NCI-H187 (cell line): Measurements from ENCODE around the gene AFAP1.

Source experiments
- DNase-seq, 2 experiments: peaks; one replicate each; lab custom pipeline; 2025; lab: John Stamatoyannopoulos, UW

Gene AFAP1

GRCh38 chr4:7968262-7968896 is 28.7 kb upstream of the AFAP1 start:
- no peak for DNase-seq

DNA sequence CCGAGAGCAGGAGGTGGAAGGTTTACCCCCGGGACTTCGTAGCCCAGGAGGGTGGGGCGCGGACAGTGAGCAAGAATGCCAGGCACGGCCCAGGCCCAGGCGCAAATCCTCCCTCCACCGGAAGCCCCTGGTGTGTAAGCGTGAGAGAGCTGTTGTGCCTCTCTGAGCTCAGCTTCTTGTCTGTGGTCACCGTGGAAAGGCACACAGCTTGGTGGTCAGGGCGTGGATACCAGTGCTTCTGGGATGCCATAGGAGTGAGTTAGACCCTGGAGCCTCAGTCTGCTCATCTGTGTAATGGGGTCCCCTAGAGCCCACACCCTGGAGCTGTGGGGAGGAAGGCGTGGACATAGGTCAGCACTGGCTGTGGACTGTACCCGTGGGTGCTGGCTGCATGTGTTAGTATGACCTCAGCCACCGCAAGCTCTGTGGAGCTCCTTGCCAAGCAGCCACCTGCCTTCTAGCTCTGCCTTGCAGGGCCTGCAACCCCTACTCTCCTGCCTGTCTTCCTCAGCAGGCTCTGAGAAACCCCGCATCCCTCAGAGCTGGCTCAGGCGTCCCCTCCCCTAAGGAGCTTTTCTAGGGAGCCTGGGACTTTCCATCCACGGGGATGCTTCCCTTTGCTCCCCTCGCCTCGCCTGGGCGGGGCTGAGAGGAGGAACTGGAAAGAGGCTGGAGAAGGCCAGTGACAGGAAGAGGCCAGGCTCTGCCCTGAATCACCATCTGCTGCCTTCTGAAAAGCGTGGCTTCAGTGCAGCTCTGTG is 28.0 kb upstream of the AFAP1 start:
- no peak for DNase-seq

DNA sequence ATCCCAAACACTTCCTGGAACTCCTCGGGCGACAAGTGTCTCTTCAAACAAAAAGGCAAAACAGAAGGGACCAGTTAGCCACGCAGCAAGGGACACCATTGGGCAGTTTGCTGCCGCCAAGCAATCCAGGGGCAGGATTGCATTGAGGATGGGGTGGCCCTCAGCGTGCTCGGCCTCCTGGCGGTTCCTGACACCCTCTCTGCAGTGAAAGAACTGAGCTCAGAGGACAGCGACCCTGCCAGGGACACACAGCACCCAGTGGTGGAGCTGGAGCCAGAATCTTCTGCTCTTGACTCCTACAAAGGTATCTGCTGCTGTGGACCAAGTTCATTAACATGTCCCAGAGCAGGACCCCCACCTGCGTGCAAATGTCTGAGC is 27.4 kb upstream of the AFAP1 start:
- DNase-seq: no peak

DNA sequence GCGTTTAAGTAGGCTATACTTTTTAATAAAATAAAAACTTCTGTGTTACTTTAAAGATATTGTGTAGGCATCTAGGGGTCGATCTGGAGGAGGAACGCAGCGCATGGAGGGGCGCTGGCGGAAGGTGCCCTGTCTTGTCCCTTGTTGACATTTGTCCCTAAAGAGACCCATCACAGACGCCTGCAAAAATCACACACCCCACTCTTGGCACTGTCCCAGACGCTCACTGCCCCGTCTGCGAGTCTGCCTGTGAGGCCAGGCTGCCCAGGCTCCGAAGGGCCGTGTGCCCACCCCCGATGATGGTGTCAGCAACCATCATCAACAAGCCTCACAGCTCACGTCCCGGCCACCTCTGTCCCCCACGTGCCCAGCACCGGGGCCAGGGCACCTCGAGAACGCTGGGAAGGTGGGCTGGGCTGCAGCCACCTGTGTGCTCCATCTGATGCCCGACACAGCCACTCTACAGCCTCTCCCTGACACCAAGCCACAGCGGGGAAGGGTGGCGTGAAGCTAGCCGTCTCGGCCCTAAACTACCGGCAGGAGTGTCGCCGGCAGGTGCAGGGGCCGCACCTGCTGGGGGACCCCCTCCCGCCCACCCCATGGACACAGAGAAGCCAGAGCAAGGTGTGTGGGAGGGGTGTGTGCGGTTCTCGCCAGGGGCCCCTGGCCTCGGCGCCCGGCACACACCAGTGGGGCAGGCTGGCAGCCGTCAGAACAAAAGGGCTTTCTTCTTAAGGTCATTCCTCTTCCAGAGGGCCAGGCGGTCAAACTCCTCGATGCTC is 26.8 kb upstream of the AFAP1 start:
- DNase-seq: no peak

DNA sequence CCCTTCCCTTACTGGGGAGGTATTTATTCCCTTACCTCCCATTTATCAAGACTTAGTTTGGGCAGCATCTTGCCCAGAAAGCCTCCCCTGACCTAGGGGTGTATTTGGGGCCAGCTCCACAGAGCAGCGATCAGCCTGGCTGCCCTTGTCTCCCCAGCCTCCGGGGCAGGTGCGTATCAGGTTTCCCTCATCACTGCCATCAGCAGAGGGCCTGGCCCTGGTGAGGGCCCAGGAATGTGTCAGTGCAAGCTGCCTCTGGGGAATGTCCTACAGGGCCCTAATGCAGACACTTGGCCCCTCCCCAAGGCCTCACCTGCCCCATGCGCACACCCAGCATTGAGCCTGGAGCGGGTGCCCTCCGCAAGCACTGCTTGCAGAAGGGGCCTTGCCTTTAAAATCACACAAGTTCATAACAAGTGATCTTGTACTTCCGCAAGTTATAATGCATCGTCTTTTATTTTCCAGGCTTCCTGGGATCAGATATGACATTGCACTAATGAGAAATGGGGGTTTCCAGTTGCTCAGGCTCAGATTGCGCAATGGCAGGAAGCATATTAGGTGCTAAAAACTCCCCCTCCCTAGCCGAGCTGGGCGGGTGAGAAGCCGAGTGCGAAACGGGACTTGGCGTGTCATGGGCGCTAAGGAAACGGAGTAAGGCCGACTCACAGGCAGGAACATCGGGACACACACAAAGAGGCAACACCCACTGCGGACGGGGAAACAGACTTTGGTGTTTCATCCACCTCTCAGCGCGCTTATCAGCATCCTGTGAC is 25.4 kb upstream of the AFAP1 start:
- DNase-seq: no peak

GRCh38 chr4:7964459-7964858 is 24.8 kb upstream of the AFAP1 start:
- no peak for DNase-seq

DNA sequence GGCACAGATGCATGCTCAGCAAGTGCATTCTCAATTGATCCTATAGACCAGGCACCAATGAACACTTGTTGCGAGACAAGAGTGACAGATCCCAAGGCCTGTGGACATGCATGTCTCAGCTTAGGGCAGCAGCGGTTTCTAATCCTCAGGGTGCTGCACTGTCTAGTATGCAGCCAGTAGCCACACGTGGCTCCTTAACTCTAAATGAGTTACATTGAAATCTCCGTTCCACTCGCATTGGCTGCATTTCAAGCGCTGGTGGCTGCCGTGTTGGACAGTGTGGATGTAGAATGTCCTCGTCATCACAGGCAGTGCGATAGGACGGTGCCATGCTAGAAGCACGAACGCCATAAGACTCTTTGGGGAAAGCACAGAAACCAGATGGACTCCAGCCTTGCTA is 24.0 kb upstream of the AFAP1 start:
- DNase-seq: no peak

DNA sequence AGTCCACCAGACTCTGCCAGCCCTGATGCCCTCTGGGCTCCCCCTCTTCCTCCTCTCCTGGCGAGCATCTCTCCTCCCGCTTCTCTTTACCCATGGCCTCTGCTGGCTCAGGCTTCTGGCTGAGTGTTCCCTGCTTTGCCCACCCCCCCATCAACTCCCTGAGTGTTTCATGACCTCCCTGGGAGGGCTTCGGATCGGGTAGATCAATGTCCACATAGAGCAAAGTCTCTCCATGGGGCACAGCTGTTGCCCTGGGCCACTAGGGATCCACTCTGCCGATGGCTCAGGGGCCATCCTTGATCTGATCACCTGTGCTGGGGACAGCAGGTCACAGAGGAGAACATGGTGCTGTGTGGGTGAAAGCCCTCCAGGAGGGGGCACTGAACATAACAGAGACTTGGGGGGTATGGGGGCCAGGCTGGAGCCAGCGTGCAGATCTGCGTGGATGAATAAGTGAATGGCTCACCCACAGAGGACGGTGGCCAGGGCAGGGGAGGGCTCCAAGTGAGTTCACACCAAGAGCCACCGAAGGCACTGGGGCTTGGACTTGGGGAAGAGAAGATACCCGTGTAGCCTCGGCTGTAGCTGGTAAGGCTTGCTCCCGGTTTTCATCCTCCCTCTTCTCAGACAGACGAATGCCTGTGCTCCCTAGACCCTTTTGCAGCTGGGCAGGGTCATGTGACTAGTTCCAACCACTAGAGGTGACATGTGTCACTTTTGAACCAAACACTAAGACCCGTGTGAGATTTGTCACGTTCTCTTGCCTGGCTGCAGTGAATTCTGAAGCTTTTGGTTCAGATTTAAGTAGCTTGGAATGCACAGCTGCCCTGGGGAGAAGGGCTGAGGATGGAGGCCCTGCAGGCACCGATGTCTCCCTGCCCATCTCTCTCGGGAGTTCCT is 23.2 kb upstream of the AFAP1 start:
- DNase-seq: no peak

GRCh38 chr4:7960790-7961655 is 21.4 kb upstream of the AFAP1 start:
- no peak for DNase-seq

GRCh38 chr4:7960017-7960789 is 20.5 kb upstream of the AFAP1 start:
- no peak for DNase-seq

DNA sequence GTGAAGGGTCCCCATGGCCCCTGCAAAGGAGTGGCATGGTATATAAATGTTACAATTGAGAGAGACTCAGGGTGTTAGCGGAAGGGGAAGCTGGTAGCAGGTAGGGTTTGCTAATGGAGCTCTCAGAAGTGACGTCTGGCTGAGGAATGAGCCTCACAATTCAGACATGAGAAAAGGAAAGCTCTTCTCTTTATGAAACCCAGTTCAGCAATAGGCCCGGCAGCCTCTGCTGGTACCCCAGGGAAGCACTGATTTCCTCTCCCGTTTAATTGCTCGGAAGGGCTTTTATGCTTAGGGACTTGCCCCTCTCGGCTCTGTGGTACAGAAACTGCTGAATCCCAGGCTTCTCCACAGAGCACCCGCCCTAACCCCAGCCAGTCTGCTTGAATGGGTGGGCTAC is 19.4 kb upstream of the AFAP1 start:
- no peak for DNase-seq

GRCh38 chr4:7956934-7957656 is 17.4 kb upstream of the AFAP1 start:
- no peak for DNase-seq

DNA sequence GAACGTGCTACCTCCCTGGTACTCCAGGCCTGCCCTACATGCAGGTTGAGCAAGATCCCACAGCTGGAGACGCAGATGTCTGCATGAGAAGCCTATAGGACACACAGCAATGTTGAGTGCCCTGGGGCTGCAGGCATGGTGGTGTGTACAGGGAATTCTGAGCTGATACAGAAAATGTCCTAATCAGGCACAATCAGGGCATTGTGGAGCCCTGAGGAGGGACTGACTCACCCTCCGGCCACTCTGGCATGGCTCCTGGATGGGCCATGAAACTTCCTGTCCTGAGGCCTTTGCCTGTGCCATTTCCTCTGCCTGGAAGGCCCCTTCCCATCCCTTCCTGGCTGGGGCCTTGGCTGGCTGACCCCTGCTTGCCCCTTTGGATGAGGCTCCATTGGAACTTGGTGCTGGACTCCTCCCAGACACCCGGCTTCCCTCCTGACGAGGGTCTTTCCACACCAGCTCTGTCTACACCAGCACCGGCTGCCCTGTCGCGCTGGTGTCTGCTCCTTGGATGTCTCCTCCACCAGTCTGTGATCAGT is 16.7 kb upstream of the AFAP1 start:
- no peak for DNase-seq

DNA sequence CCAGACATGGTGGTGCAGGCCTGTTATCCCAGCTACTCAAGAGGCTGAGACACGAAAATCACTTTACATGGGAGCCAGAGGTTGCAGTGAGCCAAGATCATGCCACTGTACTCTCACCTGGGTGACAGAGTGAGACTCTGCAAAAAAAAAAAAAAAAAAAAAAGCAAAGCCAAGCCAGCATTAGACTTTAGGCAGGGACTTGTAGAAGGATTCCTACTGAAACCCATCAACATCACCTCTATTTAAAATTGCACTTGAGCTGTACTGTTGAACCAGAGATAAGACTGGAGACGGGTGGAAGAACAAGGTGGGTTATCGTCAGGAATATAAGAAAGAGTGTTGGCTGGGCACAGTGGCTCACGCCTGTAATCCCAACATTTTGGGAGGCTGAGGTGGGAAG is 15.7 kb upstream of the AFAP1 start:
- no peak for DNase-seq

DNA sequence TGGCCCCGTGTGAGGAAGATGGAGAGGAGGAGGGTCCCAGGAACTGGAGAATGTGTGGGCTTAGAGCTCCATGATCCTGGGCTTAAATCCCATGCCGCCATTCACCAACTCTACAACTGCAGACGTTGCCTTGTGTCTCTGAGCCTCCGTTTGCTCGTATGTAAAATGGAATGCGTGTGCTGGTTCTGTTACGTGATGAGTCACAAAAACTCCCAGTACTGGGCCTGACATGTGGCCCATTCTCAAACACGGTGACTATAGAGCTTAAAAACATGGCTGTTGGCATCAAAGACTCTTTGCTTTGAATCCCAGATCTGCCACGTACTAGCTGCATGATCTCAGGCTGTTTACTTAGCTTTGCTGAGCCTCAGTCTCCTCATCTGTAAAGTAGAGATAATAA is 13.0 kb upstream of the AFAP1 start:
- no peak for DNase-seq

DNA sequence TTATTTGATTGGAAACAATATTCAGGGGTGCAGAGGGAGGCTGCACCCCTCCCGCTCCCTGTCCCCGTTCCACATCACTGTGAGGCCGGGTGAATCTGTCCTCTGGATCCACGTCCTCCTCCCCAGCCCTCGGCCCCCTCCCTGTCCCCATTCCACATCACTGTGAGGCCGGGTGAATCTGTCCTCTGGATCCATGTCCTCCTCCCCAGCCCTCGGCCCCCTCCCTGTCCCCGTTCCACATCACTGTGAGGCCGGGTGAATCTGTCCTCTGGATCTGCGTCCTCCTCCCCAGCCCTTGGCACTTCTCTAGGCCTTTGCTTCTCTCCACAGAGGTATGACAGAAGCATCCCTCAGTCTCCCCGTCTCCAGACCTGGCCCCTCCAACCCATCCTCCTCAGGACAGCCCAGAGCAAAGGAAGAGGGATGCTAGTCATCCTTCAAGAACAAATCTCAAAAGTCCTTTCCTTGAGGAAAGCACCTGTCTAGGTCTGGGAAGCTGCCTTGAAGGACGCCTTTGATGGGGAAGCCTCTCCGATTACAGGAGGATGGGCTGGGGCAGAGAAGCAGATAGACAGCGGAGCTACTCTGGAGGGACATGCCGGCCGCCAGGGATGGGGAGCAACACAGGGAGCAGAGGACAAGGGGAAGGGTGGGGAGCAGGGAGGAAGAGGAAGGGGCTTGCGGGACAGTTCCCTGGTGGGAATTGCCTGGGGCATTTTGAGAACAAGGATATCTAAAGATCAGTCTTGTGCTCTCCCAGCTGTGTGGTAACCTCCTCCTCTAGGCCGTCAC is 10.8 kb upstream of the AFAP1 start:
- DNase-seq: no peak

DNA sequence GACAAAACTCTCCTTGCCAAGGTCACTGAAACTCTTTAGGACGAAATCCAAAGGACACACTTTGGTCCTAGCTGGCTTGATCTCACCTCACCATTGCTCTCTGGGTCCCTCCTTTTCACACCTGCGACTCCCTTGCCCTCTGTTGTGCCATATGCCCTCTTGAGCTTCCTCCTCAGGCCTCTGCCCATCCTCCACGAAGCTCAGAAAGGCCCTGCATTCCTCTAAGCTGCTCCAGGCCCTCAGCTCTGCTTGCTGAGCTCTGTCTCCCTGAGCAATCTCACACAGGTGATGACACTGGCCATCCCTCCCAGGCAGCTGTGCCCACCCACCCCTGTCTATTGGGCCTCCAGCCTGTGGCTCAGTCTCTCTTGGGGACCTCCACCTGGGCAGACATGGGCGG is 10.1 kb upstream of the AFAP1 start:
- no peak for DNase-seq

- DNase-seq: no peak
Measured at GRCh38 chr4:7947927-7948326, 8.3 kb upstream of the AFAP1 start.
